GM20000 (cell line): ENCODE measurements around the gene BCL2A1.

Source experiments
- DNase-seq: peaks from one replicate; pipeline ENCODE4 v3.0.0; 2012; ENCODE audit warnings: low spot score
- CTCF ChIP-seq: IDR thresholded peaks from 2 replicates; pipeline ENCODE4 v1.5.1; 2012; ENCODE audit warnings: mild to moderate bottlenecking, control low read depth; ENCODE audit errors: extremely low read depth, missing control alignments

BCL2A1 gene

GRCh38 chr15:80011596-80011995, 40.6 kb upstream of the BCL2A1 start:
- no peak for TF ChIP-seq CTCF
- DNase-seq: no peak

- DNase-seq: peak; percentile 36
Observed at GRCh38 chr15:80011041-80011523, 40.1 kb upstream of the BCL2A1 start.

- no peak for DNase-seq
- no peak for TF ChIP-seq CTCF
Observed at GRCh38 chr15:80010131-80010673, 39.2 kb upstream of the BCL2A1 start.

GRCh38 chr15:80007532-80007931, 36.5 kb upstream of the BCL2A1 start:
- no peak for TF ChIP-seq CTCF
- DNase-seq: no peak

GRCh38 chr15:80006946-80007345, 36.0 kb upstream of the BCL2A1 start:
- DNase-seq: no peak
- TF ChIP-seq CTCF: no peak

GRCh38 chr15:80003934-80004472, 33.0 kb upstream of the BCL2A1 start:
- TF ChIP-seq CTCF: no peak
- no peak for DNase-seq

- no peak for DNase-seq
- no peak for TF ChIP-seq CTCF
Observed at GRCh38 chr15:80003171-80003570, 32.2 kb upstream of the BCL2A1 start.

GRCh38 chr15:80002267-80002666, 31.3 kb upstream of the BCL2A1 start:
- TF ChIP-seq CTCF: no peak
- no peak for DNase-seq
